Breast epithelium (tissue), 4 donors: Measurements from ENCODE around the gene SKAP2. TPM values are rescaled to one million over a fixed set of nuclear protein-coding genes. Genes with fewer than 3 reads are reported as not detected.

ENCODE experiments used
- DNase-seq, 2 donors: peaks; one replicate each; pipeline ENCODE4 v3.0.0-alpha.2; 2019; ENCODE audit warnings: low spot score in 2 of 2
- H3K27ac ChIP-seq, 2 donors: fragments of 200-600 bp; sonication (generic) in 1 of 2; one replicate each; pipeline ENCODE4 v1.5.1; 2016 to 2019; ENCODE audit warnings: mild to moderate bottlenecking in 1 of 2
- H3K27me3 ChIP-seq, 2 donors: fragments of 200-600 bp; sonication (generic) in 1 of 2; one replicate each; pipeline versions ENCODE4 v1.5.1 to v1.6.0; 2017 to 2019; ENCODE audit warnings: control low read depth in 1 of 2, mild to moderate bottlenecking in 1 of 2
- H3K36me3 ChIP-seq: fragments of 200-600 bp; one replicate; pipeline ENCODE4 v1.5.1; 2019
- H3K4me1 ChIP-seq, 2 donors: fragments of 200-600 bp; sonication (generic); one replicate each; pipeline ENCODE4 v1.5.1; 2016 to 2019; ENCODE audit warnings: control low read depth in 1 of 2
- H3K4me3 ChIP-seq, 3 donors: fragments of 200-600 bp; sonication (generic); 1 replicate in 2 of 3; 2 replicates in 1 of 3; pipeline ENCODE4 v1.5.1; 2016 to 2019; ENCODE audit warnings: mild to moderate bottlenecking in 3 of 3, moderate library complexity in 2 of 3
- H3K9me3 ChIP-seq, 2 donors: fragments of 200-600 bp; sonication (generic) in 1 of 2; one replicate each; pipeline ENCODE4 v1.5.1; 2016 to 2019; ENCODE audit warnings: control low read depth in 1 of 2
- CTCF ChIP-seq, 3 donors: fragments of 450-650 bp; IDR thresholded peaks; one replicate each; pipeline ENCODE4 v1.5.1; 2016 to 2017; ENCODE audit warnings: antibody characterized with exemption in 3 of 3, mild to moderate bottlenecking in 3 of 3, moderate library complexity in 3 of 3
- POLR2A ChIP-seq: fragments of 450-650 bp; IDR thresholded peaks from one replicate; pipeline ENCODE4 v1.6.1; 2016; ENCODE audit warnings: antibody characterized with exemption, mild to moderate bottlenecking, moderate library complexity
- POLR2AphosphoS5 ChIP-seq, 3 donors: sonication (generic); formaldehyde crosslinking; IDR thresholded peaks; one replicate each; pipeline ENCODE4 v1.6.1; 2017; ENCODE audit warnings: antibody characterized with exemption in 3 of 3
- intact Hi-C: fragments of 100-400 bp; cut with DNase I; formaldehyde crosslinking; loops from one replicate; pipeline ENCODE4 v1.15.1; 2023; ENCODE audit warnings: low total_unique reads
- total RNA-seq, 3 donors: library from RNA; depleted of rRNA; stranded (reverse); fragments of >200 nt; gene quantifications; one replicate each; pipeline ENCODE4 v1.1.0, GENCODE V29; 2016

The SKAP2 gene
- total RNA-seq, 3 donors from 2014 or later: 26.5 to 46.5 (median 35.7) TPM

GRCh38 chr7:26700893-26701292, 163.5 kb downstream of the SKAP2 start:
- DNase-seq: no peak
- intact Hi-C loops: no loop called here
- Histone ChIP-seq H3K27me3 (no peaks in the 10 kb centered on the region), H3K36me3 (no peaks in the 10 kb centered on the region), H3K4me1 (peaks cover 0 to 3% of the 10 kb centered on the region in 2 donors), H3K27ac (no peak overlapping the region), H3K4me3 (no peak overlapping the region), H3K9me3 (no peaks in the 10 kb centered on the region)
- TF ChIP-seq CTCF (IDR thresholded peaks at IDR 0.05) (no peak), POLR2A (no peak), POLR2AphosphoS5 (IDR thresholded peaks at IDR 0.05) (no peak)

- H3K27me3 ChIP-seq: no peaks in the 10 kb centered on the region
- TF ChIP-seq POLR2AphosphoS5 (IDR thresholded peaks at IDR 0.05) (no peak), POLR2A (no peak), CTCF (IDR thresholded peaks at IDR 0.05) (no peak)
- no peaks in the 10 kb centered on the region for H3K9me3 ChIP-seq
- H3K4me1 ChIP-seq: peaks cover 0 to under 1% of the 10 kb centered on the region in 2 donors
- DNase-seq: no peak
- H3K27ac ChIP-seq: no peak overlapping the region
- H3K36me3 ChIP-seq: no peaks in the 10 kb centered on the region
- no peak overlapping the region for H3K4me3 ChIP-seq
- intact Hi-C loops: no loop called here
Observed at GRCh38 chr7:26700386-26700785, 164.0 kb downstream of the SKAP2 start.

- intact Hi-C loops: no loop called here
- no peaks in the 10 kb centered on the region for H3K4me1 ChIP-seq
Observed at GRCh38 chr7:26699766-26700165, 164.6 kb downstream of the SKAP2 start.

GRCh38 chr7:26698806-26699205, 165.6 kb downstream of the SKAP2 start:
- H3K4me3 ChIP-seq: no peak overlapping the region
- DNase-seq: no peak
- no peaks in the 10 kb centered on the region for H3K9me3 ChIP-seq
- H3K4me1 ChIP-seq: no peaks in the 10 kb centered on the region
- no peak for TF ChIP-seq POLR2A
- no peak for TF ChIP-seq CTCF (IDR thresholded peaks at IDR 0.05)
- TF ChIP-seq POLR2AphosphoS5 (IDR thresholded peaks at IDR 0.05): no peak
- H3K27me3 ChIP-seq: no peaks in the 10 kb centered on the region
- no peak overlapping the region for H3K27ac ChIP-seq
- no peaks in the 10 kb centered on the region for H3K36me3 ChIP-seq
- intact Hi-C loops: no loop called here

More at GRCh38 chr7:26699766-26700165, 164.6 kb downstream of the SKAP2 start:
- DNase-seq: no peak
- Histone ChIP-seq H3K9me3 (no peaks in the 10 kb centered on the region), H3K27ac (no peak overlapping the region), H3K4me3 (no peak overlapping the region), H3K27me3 (no peaks in the 10 kb centered on the region), H3K36me3 (no peaks in the 10 kb centered on the region)
- no peak for TF ChIP-seq POLR2AphosphoS5 (IDR thresholded peaks at IDR 0.05)
- no peak for TF ChIP-seq POLR2A
- TF ChIP-seq CTCF (IDR thresholded peaks at IDR 0.05): no peak

GRCh38 chr7:26698194-26698593, 166.2 kb downstream of the SKAP2 start:
- Histone ChIP-seq H3K36me3 (no peaks in the 10 kb centered on the region), H3K4me1 (no peaks in the 10 kb centered on the region), H3K27me3 (no peaks in the 10 kb centered on the region), H3K9me3 (no peaks in the 10 kb centered on the region), H3K27ac (no peak overlapping the region), H3K4me3 (no peak overlapping the region)
- DNase-seq: no peak
- intact Hi-C loops: no loop called here
- no peak for TF ChIP-seq POLR2AphosphoS5 (IDR thresholded peaks at IDR 0.05)
- no peak for TF ChIP-seq CTCF (IDR thresholded peaks at IDR 0.05)
- no peak for TF ChIP-seq POLR2A
